HL-60 (cell line): ENCODE measurements around the gene BEND5.
A peak's percentile ranks its signal among the peaks of the same experiment; 100 is the strongest.

ENCODE experiments used
- DNase-seq, 2 experiments: peaks; one replicate each; pipeline ENCODE4 v3.0.0-alpha.2; 2010 to 2020; ENCODE audit warnings: low read depth in 1 of 2, low spot score in 1 of 2
- H3K27ac ChIP-seq: fragments of 250-450 bp; sonication (Bioruptor Pico); replicated peaks from 2 replicates; pipeline ENCODE4 v1.5.1; 2020; ENCODE audit warnings: mild to moderate bottlenecking, moderate library complexity
- H3K27me3 ChIP-seq: fragments of 250-450 bp; sonication (Bioruptor Pico); 2 replicates; pipeline ENCODE4 v1.5.1; 2021; ENCODE audit warnings: mild to moderate bottlenecking, moderate library complexity; ENCODE audit not compliant: insufficient read depth, poor library complexity, severe bottlenecking
- H3K4me3 ChIP-seq: replicated peaks from 2 replicates; pipeline ENCODE4 v1.5.1; 2011; ENCODE audit warnings: mild to moderate bottlenecking, control low read depth, low read length; ENCODE audit not compliant: insufficient read depth
- CTCF ChIP-seq: IDR thresholded peaks from one replicate; pipeline ENCODE4 v1.5.1; 2011; ENCODE audit warnings: low read length, control low read depth, inconsistent platforms; ENCODE audit not compliant: insufficient read depth
- GABPA ChIP-seq: IDR thresholded peaks from 2 replicates; pipeline ENCODE4 v1.6.1; 2012; ENCODE audit warnings: low read depth
- POLR2AphosphoS5 ChIP-seq: IDR thresholded peaks from 2 replicates; pipeline ENCODE4 v1.6.1; 2012; ENCODE audit warnings: low read depth
- REST ChIP-seq: IDR thresholded peaks from 2 replicates; pipeline ENCODE4 v1.6.1; 2012; ENCODE audit warnings: low read depth; ENCODE audit not compliant: insufficient replicate concordance
- SPI1 ChIP-seq: IDR thresholded peaks from 2 replicates; pipeline ENCODE4 v1.6.1; 2012; ENCODE audit warnings: low read depth, mild to moderate bottlenecking, borderline replicate concordance

Gene BEND5

GRCh38 chr1:48753293-48753692, 23.4 kb downstream of the BEND5 start:
- TF ChIP-seq CTCF (no peak), REST (peak; percentile 56), GABPA (no peak)
- H3K4me3 ChIP-seq: no peak overlapping the region
- H3K27me3 ChIP-seq: no peaks in the 10 kb centered on the region
- H3K27ac ChIP-seq: no peak overlapping the region
- no peak for DNase-seq

- no peak overlapping the region for H3K27ac ChIP-seq
- peaks cover 2% of the 10 kb centered on the region for H3K27me3 ChIP-seq
- H3K4me3 ChIP-seq: no peak overlapping the region
- DNase-seq: peak in 1 of 2 experiments; percentile 51
- TF ChIP-seq REST (no peak), POLR2AphosphoS5 (no peak), SPI1 (no peak), CTCF (no peak), GABPA (no peak)
Measured at GRCh38 chr1:48750109-48750508, 26.6 kb downstream of the BEND5 start.

- no peak for DNase-seq
- no peak for TF ChIP-seq REST
- TF ChIP-seq CTCF: no peak
- no peak for TF ChIP-seq SPI1
- Histone ChIP-seq H3K27me3 (peaks cover 2% of the 10 kb centered on the region), H3K4me3 (no peak overlapping the region), H3K27ac (no peak overlapping the region)
Measured at GRCh38 chr1:48749068-48749467, 27.6 kb downstream of the BEND5 start.
